Liver (tissue), 3 donors: ENCODE data around the gene DMRT1.

Experiments
- CTCF ChIP-seq: fragments of 150-350 bp; IDR thresholded peaks from 2 replicates; pipeline ENCODE4 v1.5.1; 2017; ENCODE audit warnings: improper control_type of control experiment, low read depth, low read length; ENCODE audit not compliant: missing input control
- TAF1 ChIP-seq: conservative IDR thresholded peaks from 2 replicates; pipeline ENCODE4 v1.6.1; 2016; ENCODE audit warnings: antibody characterized with exemption, mild to moderate bottlenecking
- donor health status: healthy.
- donor health status: healthy.

- TF ChIP-seq TAF1 (no peak), CTCF (no peak)
Observed at GRCh38 chr9:975740-976257, 134.3 kb downstream of the DMRT1 start.
